IMR-90 (cell line): ENCODE measurements around the gene LELP1. TPM values are rescaled to one million over a fixed set of nuclear protein-coding genes. Genes with fewer than 3 reads are reported as not detected.

Experiments used
- ATAC-seq: fragments of 200-7000 bp; cut with Tn5 transposase; 2 replicates; pipeline ENCODE4 v1.9.1; 2020; ENCODE audit warnings: low read depth, mild to moderate bottlenecking, moderate library complexity
- BruUV-seq: library from RNA; stranded (reverse); fragments of 400-500 nt; replicated peaks from 2 replicates; lab custom pipeline; 2021; lab: Mats Ljungman, UMichigan
- CTCF ChIA-PET: fragments of 300-600 bp; formaldehyde crosslinking; extraction: SDS; loops from one replicate; lab custom pipeline; 2021; ENCODE audit warnings: antibody characterized with exemption; lab: Yijun Ruan, JAX
- POLR2A ChIA-PET: fragments of 300-600 bp; sonication (Branson Sonifier 250); formaldehyde crosslinking; loops from one replicate; lab custom pipeline; 2022; ENCODE audit warnings: antibody characterized with exemption; ENCODE audit not compliant: unreplicated experiment; lab: Charles Lee
- DNase-seq: peaks from one replicate; pipeline ENCODE4 v3.0.0; 2013
- H2AFZ ChIP-seq: replicated peaks from 2 replicates; pipeline ENCODE3; 2013; ENCODE audit warnings: low read length, mild to moderate bottlenecking; ENCODE audit not compliant: poor library complexity
- H2AK5ac ChIP-seq: 2 replicates; pipeline ENCODE4 v1.6.1; 2013; ENCODE audit warnings: low read depth, low read length, inconsistent platforms
- H2AK9ac ChIP-seq: replicated peaks from 2 replicates; pipeline ENCODE3; 2013; ENCODE audit warnings: mild to moderate bottlenecking, low read depth, low read length, moderate library complexity; ENCODE audit not compliant: poor library complexity
- H2BK120ac ChIP-seq: 2 replicates; pipeline ENCODE4 v1.6.1; 2013; ENCODE audit warnings: low read depth, low read length, inconsistent platforms
- H2BK15ac ChIP-seq: 3 replicates; pipeline ENCODE4 v1.6.1; 2013; ENCODE audit warnings: low read depth, low read length, inconsistent platforms
- H2BK20ac ChIP-seq: 2 replicates; pipeline ENCODE4 v1.6.1; 2013; ENCODE audit warnings: low read depth, mild to moderate bottlenecking, inconsistent platforms, low read length, moderate library complexity
- H2BK5ac ChIP-seq: 2 replicates; pipeline ENCODE4 v1.6.1; 2013; ENCODE audit warnings: mild to moderate bottlenecking, low read depth, low read length, inconsistent platforms; ENCODE audit not compliant: poor library complexity, severe bottlenecking
- H3K14ac ChIP-seq: replicated peaks from 2 replicates; pipeline ENCODE4 v1.6.1; 2013; ENCODE audit warnings: low read depth, low read length, inconsistent platforms
- H3K18ac ChIP-seq: 2 replicates; pipeline ENCODE4 v1.6.1; 2013; ENCODE audit warnings: low read depth, low read length, control low read depth
- H3K23ac ChIP-seq: 2 replicates; pipeline ENCODE4 v1.6.1; 2013; ENCODE audit warnings: low read depth, low read length, inconsistent platforms
- H3K27ac ChIP-seq: 2 replicates; pipeline ENCODE4 v1.5.1; 2013; ENCODE audit warnings: mild to moderate bottlenecking, control low read depth, low read length; ENCODE audit not compliant: insufficient read depth
- H3K27me3 ChIP-seq: 2 replicates; pipeline ENCODE4 v1.6.1; 2013; ENCODE audit warnings: low read length; ENCODE audit not compliant: control insufficient read depth, insufficient read depth
- H3K36me3 ChIP-seq: 2 replicates; pipeline ENCODE4 v1.6.1; 2013; ENCODE audit warnings: low read length, mixed read lengths; ENCODE audit not compliant: control insufficient read depth, insufficient read depth
- H3K4ac ChIP-seq: 2 replicates; pipeline ENCODE4 v1.6.1; 2013; ENCODE audit warnings: low read depth, low read length, inconsistent platforms
- H3K4me1 ChIP-seq: 2 replicates; pipeline ENCODE4 v1.6.1; 2013; ENCODE audit warnings: low read length, mixed read lengths; ENCODE audit not compliant: control insufficient read depth, insufficient read depth
- H3K4me2 ChIP-seq: 2 replicates; pipeline ENCODE4 v1.6.1; 2013; ENCODE audit warnings: low read depth, mild to moderate bottlenecking, control low read depth, low read length, moderate library complexity
- H3K4me3 ChIP-seq: 2 replicates; pipeline ENCODE4 v1.5.1; 2013; ENCODE audit warnings: low read depth, mild to moderate bottlenecking, control low read depth, low read length, moderate library complexity; ENCODE audit not compliant: insufficient read depth
- H3K56ac ChIP-seq: 2 replicates; pipeline ENCODE4 v1.6.1; 2013; ENCODE audit warnings: low read length, inconsistent platforms; ENCODE audit not compliant: insufficient read depth; ENCODE audit errors: extremely low read depth
- H3K79me1 ChIP-seq, 2 experiments: 2 replicates each; pipeline ENCODE4 v1.6.1; 2013; ENCODE audit warnings: low read length in 2 of 2, inconsistent platforms in 1 of 2, low read depth in 1 of 2
- H3K9ac ChIP-seq: 2 replicates; pipeline ENCODE4 v1.6.1; 2013; ENCODE audit warnings: low read depth, low read length, control low read depth
- H3K9me1 ChIP-seq: 2 replicates; pipeline ENCODE4 v1.6.1; 2013; ENCODE audit warnings: low read length, inconsistent platforms; ENCODE audit not compliant: insufficient read depth
- H3K9me3 ChIP-seq: 2 replicates; pipeline ENCODE4 v1.6.1; 2013; ENCODE audit warnings: low read length; ENCODE audit not compliant: control insufficient read depth, insufficient read depth
- H4K20me1 ChIP-seq: 2 replicates; pipeline ENCODE4 v1.6.1; 2013; ENCODE audit warnings: low read length, inconsistent platforms; ENCODE audit not compliant: insufficient read depth
- H4K5ac ChIP-seq: 2 replicates; pipeline ENCODE4 v1.6.1; 2013; ENCODE audit warnings: mild to moderate bottlenecking, low read depth, low read length, control low read depth
- H4K8ac ChIP-seq, 2 experiments: 2 replicates each; pipeline ENCODE4 v1.6.1; 2013; ENCODE audit warnings: low read depth in 2 of 2, low read length in 2 of 2, control low read depth in 1 of 2, inconsistent platforms in 1 of 2
- H4K91ac ChIP-seq: 2 replicates; pipeline ENCODE4 v1.6.1; 2013; ENCODE audit warnings: low read depth, low read length, inconsistent platforms; ENCODE audit not compliant: insufficient read depth
- BHLHE40 ChIP-seq: fragments of 150-350 bp; IDR thresholded peaks from 2 replicates; pipeline ENCODE4 v1.6.1; 2016; ENCODE audit warnings: mild to moderate bottlenecking, low read depth, low read length
- CEBPB ChIP-seq: IDR thresholded peaks from 2 replicates; pipeline ENCODE4 v1.6.1; 2012; ENCODE audit warnings: low read depth, low read length, improper control_type of control experiment
- CHD1 ChIP-seq: IDR thresholded peaks from 2 replicates; pipeline ENCODE4 v1.6.1; 2012; ENCODE audit warnings: low read depth, low read length, improper control_type of control experiment
- FOS ChIP-seq: fragments of 150-350 bp; IDR thresholded peaks from 2 replicates; pipeline ENCODE4 v1.6.1; 2016; ENCODE audit warnings: low read depth, low read length
- MAFK ChIP-seq: IDR thresholded peaks from 2 replicates; pipeline ENCODE4 v1.6.1; 2012; ENCODE audit warnings: low read depth, low read length, improper control_type of control experiment
- MAZ ChIP-seq: IDR thresholded peaks from 2 replicates; pipeline ENCODE4 v1.6.1; 2012; ENCODE audit warnings: low read depth, mild to moderate bottlenecking, low read length, improper control_type of control experiment, moderate library complexity, borderline replicate concordance
- MXI1 ChIP-seq: IDR thresholded peaks from 2 replicates; pipeline ENCODE4 v1.6.1; 2012; ENCODE audit warnings: low read depth, mild to moderate bottlenecking, low read length, moderate library complexity, borderline replicate concordance
- NFE2L2 ChIP-seq: fragments of 150-350 bp; IDR thresholded peaks from 2 replicates; pipeline ENCODE4 v1.6.1; 2016; ENCODE audit warnings: low read depth, mild to moderate bottlenecking, low read length
- POLR2A ChIP-seq: IDR thresholded peaks from 2 replicates; pipeline ENCODE4 v1.6.1; 2012; ENCODE audit warnings: mild to moderate bottlenecking, low read depth, low read length
- RAD21 ChIP-seq: IDR thresholded peaks from 2 replicates; pipeline ENCODE4 v1.6.1; 2012; ENCODE audit warnings: low read length, improper control_type of control experiment
- RCOR1 ChIP-seq: IDR thresholded peaks from 2 replicates; pipeline ENCODE4 v1.6.1; 2012; ENCODE audit warnings: mild to moderate bottlenecking, low read length, improper control_type of control experiment; ENCODE audit not compliant: insufficient replicate concordance
- RFX5 ChIP-seq: IDR thresholded peaks from 2 replicates; pipeline ENCODE4 v1.8.0; 2012; ENCODE audit warnings: low read depth, mild to moderate bottlenecking, low read length, moderate library complexity
- SMC3 ChIP-seq: fragments of 150-350 bp; IDR thresholded peaks from 2 replicates; pipeline ENCODE4 v1.6.1; 2016; ENCODE audit warnings: low read depth, mild to moderate bottlenecking, antibody characterized with exemption, low read length, moderate library complexity
- WGBS, 2 experiments: methylation state at CpG; one replicate each; pipeline versions ENCODE4 v1.1.5 to v1.1.7; 2013; ENCODE audit warnings: missing lambda C conversion rate in 2 of 2; ENCODE audit not compliant: insufficient read length in 1 of 2; ENCODE audit errors: extremely low coverage in 2 of 2; 5-methylcytosine and 5-hydroxymethylcytosine counted together
- dilution Hi-C: fragments of 300-500 bp; cut with HindIII; formaldehyde crosslinking; loops from one replicate; pipeline ENCODE4 v1.14.3; 2018; ENCODE audit warnings: low sequenced_read_pairs; ENCODE audit not compliant: unreplicated experiment
- in situ Hi-C: fragments of 300-500 bp; cut with MboI; formaldehyde crosslinking; loops from 3 replicates; pipeline ENCODE4 v1.14.3; 2019; ENCODE audit warnings: low sequenced_read_pairs, inconsistent platforms, mixed read lengths
- intact Hi-C: fragments of 100-400 bp; cut with micrococcal nuclease; formaldehyde crosslinking; loops from 2 replicates; pipeline ENCODE4 v1.10.0; 2022
- polyA plus RNA-seq, 3 experiments: library from polyadenylated mRNA; depleted of rRNA; stranded (reverse); fragments of >200 nt; gene quantifications; 2 replicates each; pipeline ENCODE4 v1.2.3, GENCODE V29; 2012; ENCODE audit warnings: low replicate concordance in 1 of 3
- total RNA-seq: library from RNA; depleted of rRNA; stranded (reverse); fragments of >200 nt; gene quantifications from 2 replicates; pipeline ENCODE4 v1.2.3, GENCODE V29; 2012
- TF ChIP-seq, protein P1 (sequence below): conservative IDR thresholded peaks from 2 replicates; pipeline ENCODE4 v1.5.1; 2012; ENCODE audit warnings: mild to moderate bottlenecking, low read depth, low read length, improper control_type of control experiment
- TF ChIP-seq, protein P2 (sequence below): fragments of 150-350 bp; IDR thresholded peaks from 2 replicates; pipeline ENCODE4 v1.6.1; 2017; ENCODE audit warnings: mild to moderate bottlenecking, antibody characterized with exemption, low read length, low read depth
- TF ChIP-seq, protein P3 (sequence below): fragments of 150-350 bp; IDR thresholded peaks from 2 replicates; pipeline ENCODE4 v1.6.1; 2016; ENCODE audit warnings: low read depth, mild to moderate bottlenecking, low read length, moderate library complexity, borderline replicate concordance

LELP1 gene
- total and polyA plus RNA-seq, 2 of the 4 experiments (the other 2 are of a cell fraction), result not detected

GRCh38 chr1:153253693-153254092, 50.5 kb downstream of the LELP1 start:
- no peak for ATAC-seq
- dilution Hi-C loops, result no loop called here
- BruUV-seq, result no TSS peak
- Histone ChIP-seq H3K27me3 (no peaks in the 10 kb centered on the region; the same call in 1 of the 2 replicates), H2BK15ac (no peak overlapping the region), H3K4me3 (no peak overlapping the region), H3K9ac (no peak overlapping the region), H2AK5ac (no peak overlapping the region), H2BK120ac (no peak overlapping the region), H2BK5ac (no peak overlapping the region), H3K4me2 (no peak overlapping the region), H2BK20ac (no peak overlapping the region), H4K5ac (no peak overlapping the region), H3K23ac (no peak overlapping the region), H3K4ac (no peak overlapping the region), H2AFZ (no peak overlapping the region), H2AK9ac (no peak overlapping the region), H3K18ac (no peak overlapping the region), H3K9me1 (no peaks in the 10 kb centered on the region), H3K36me3 (no peaks in the 10 kb centered on the region), H3K79me1 (no peaks in the 10 kb centered on the region), H3K9me3 (no peaks in the 10 kb centered on the region), H3K27ac (no peak overlapping the region), H4K8ac (no peak overlapping the region), H3K4me1 (no peaks in the 10 kb centered on the region), H3K56ac (no peak overlapping the region), H3K14ac (no peak overlapping the region), H4K91ac (no peak overlapping the region), H4K20me1 (no peaks in the 10 kb centered on the region)
- POLR2A ChIA-PET, result no interaction called here
- DNase-seq, result no peak
- intact Hi-C loops, result no loop called here
- WGBS, 2 experiments, result no CpG with 5 or more reads among the region's 1 CpG
- CTCF ChIA-PET, result no interaction called here
- in situ Hi-C loops, result no loop called here
- TF ChIP-seq SMC3, result no peak
- no peak for TF ChIP-seq MAFK
- TF ChIP-seq POLR2A, result no peak
- TF ChIP-seq RCOR1, result no peak
- TF ChIP-seq CHD1, result no peak
- TF ChIP-seq MAZ, result no peak
- TF ChIP-seq, protein P1, sequence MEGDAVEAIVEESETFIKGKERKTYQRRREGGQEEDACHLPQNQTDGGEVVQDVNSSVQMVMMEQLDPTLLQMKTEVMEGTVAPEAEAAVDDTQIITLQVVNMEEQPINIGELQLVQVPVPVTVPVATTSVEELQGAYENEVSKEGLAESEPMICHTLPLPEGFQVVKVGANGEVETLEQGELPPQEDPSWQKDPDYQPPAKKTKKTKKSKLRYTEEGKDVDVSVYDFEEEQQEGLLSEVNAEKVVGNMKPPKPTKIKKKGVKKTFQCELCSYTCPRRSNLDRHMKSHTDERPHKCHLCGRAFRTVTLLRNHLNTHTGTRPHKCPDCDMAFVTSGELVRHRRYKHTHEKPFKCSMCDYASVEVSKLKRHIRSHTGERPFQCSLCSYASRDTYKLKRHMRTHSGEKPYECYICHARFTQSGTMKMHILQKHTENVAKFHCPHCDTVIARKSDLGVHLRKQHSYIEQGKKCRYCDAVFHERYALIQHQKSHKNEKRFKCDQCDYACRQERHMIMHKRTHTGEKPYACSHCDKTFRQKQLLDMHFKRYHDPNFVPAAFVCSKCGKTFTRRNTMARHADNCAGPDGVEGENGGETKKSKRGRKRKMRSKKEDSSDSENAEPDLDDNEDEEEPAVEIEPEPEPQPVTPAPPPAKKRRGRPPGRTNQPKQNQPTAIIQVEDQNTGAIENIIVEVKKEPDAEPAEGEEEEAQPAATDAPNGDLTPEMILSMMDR, result no peak
- TF ChIP-seq CEBPB, result no peak
- TF ChIP-seq NFE2L2, result no peak
- TF ChIP-seq MXI1, result no peak
- no peak for TF ChIP-seq RAD21
- TF ChIP-seq, protein P2, sequence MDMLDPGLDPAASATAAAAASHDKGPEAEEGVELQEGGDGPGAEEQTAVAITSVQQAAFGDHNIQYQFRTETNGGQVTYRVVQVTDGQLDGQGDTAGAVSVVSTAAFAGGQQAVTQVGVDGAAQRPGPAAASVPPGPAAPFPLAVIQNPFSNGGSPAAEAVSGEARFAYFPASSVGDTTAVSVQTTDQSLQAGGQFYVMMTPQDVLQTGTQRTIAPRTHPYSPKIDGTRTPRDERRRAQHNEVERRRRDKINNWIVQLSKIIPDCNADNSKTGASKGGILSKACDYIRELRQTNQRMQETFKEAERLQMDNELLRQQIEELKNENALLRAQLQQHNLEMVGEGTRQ, result no peak
- TF ChIP-seq, protein P3, sequence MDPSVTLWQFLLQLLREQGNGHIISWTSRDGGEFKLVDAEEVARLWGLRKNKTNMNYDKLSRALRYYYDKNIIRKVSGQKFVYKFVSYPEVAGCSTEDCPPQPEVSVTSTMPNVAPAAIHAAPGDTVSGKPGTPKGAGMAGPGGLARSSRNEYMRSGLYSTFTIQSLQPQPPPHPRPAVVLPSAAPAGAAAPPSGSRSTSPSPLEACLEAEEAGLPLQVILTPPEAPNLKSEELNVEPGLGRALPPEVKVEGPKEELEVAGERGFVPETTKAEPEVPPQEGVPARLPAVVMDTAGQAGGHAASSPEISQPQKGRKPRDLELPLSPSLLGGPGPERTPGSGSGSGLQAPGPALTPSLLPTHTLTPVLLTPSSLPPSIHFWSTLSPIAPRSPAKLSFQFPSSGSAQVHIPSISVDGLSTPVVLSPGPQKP, result no peak
- no peak for TF ChIP-seq FOS
- TF ChIP-seq BHLHE40, result no peak
- TF ChIP-seq RFX5, result no peak
